Gastroesophageal sphincter (tissue), 3 donors: ENCODE measurements around the gene CEBPG.

ENCODE experiments used
- POLR2A ChIP-seq, 2 donors: fragments of 450-650 bp; IDR thresholded peaks; one replicate each; pipeline ENCODE4 v1.6.1; 2017; ENCODE audit warnings: antibody characterized with exemption in 2 of 2, mild to moderate bottlenecking in 2 of 2, moderate library complexity in 1 of 2
- TF ChIP-seq, protein P1 (sequence below), 4 experiments: fragments of 200-600 bp in 2 of 4; fragments of 450-650 bp in 2 of 4; sonication (generic) in 1 of 4; IDR thresholded peaks; one replicate each; pipeline ENCODE4 v1.5.1; 2017 to 2019; ENCODE audit warnings: antibody characterized with exemption in 4 of 4, mild to moderate bottlenecking in 2 of 4, moderate library complexity in 2 of 4

DNA sequence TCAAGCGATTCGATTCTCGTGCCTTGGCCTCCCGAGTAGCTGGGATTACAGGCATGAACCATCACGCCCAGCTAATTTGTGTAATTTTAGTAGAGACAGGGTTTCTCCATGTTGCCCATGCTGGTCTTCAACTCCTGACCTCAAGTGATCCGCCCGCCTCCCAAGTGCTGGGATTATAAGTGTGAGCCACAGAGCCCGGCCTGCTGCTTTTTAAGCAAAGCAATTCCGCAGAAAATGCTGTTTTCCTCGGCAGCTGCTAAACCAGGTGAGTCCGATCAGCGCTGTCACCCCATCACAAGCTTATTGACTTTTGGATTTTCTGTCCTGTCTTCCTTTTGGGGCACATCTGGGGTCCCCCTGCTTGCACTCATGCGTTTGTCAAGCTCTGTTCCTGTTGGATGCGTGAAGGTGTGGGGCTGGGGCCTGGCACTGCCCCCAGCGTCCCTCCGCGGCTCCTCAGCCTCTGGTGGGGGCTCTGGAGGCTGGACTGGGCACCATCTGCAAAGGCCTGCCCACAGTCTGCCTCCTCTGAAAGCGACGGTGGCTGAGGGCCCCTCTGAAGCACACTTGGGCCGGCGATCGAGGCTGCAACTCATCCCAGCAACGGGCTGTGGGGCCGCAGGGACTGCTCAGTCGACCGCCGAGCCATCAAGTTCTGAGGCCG lies 25.7 kb downstream of the CEBPG start:
- TF ChIP-seq, protein P1, sequence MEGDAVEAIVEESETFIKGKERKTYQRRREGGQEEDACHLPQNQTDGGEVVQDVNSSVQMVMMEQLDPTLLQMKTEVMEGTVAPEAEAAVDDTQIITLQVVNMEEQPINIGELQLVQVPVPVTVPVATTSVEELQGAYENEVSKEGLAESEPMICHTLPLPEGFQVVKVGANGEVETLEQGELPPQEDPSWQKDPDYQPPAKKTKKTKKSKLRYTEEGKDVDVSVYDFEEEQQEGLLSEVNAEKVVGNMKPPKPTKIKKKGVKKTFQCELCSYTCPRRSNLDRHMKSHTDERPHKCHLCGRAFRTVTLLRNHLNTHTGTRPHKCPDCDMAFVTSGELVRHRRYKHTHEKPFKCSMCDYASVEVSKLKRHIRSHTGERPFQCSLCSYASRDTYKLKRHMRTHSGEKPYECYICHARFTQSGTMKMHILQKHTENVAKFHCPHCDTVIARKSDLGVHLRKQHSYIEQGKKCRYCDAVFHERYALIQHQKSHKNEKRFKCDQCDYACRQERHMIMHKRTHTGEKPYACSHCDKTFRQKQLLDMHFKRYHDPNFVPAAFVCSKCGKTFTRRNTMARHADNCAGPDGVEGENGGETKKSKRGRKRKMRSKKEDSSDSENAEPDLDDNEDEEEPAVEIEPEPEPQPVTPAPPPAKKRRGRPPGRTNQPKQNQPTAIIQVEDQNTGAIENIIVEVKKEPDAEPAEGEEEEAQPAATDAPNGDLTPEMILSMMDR (IDR thresholded peaks at IDR 0.05), result no peak
- no peak for TF ChIP-seq POLR2A (IDR thresholded peaks at IDR 0.05)
